Fibroblast of skin of left quadriceps (primary cell): ENCODE data around the gene AMH.

ENCODE experiments used
- DNase-seq, 2 experiments: peaks; one replicate each; pipeline ENCODE4 v3.0.0-alpha.2; 2013; ENCODE audit warnings: low read depth in 2 of 2

AMH gene

GRCh38 chr19:2221250-2221831, 27.8 kb upstream of the AMH start:
- DNase-seq, result no peak

GRCh38 chr19:2221918-2222317, 27.2 kb upstream of the AMH start:
- no peak for DNase-seq

GRCh38 chr19:2223391-2223790, 25.7 kb upstream of the AMH start:
- DNase-seq, result no peak

- DNase-seq, result no peak
These were observed 25.2 kb upstream of the AMH start for GRCh38 chr19:2223959-2224358.

DNA sequence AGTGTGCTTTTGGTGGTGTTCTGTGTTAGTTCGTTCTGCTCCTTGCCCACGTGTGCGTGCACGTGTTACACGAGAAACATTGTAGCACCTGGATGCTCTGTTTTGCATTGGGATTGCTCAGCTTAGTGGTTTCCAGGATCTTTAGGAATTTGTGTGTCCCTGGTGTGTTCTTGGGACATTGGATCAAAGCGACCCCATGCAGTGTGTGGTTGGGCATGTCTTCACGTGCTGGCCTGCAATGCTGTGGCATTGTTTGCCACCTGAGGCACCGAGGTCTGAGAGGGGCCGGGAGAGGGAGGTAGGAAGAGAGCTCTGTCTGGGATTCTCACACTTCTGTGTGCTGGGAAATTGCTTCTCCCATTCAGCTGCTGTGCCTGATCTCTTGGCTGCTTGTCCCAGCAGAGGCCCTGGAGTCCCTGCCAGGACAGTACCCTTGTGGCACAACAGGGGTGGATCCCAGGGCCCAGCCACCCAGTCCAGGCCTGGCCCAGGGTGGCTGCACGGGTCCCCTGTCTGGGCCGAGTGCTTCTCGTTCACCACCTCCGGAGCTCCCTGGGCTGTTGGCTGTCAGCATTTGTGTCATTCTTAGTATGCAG, 24.3 kb upstream of the AMH start:
- no peak for DNase-seq

DNA sequence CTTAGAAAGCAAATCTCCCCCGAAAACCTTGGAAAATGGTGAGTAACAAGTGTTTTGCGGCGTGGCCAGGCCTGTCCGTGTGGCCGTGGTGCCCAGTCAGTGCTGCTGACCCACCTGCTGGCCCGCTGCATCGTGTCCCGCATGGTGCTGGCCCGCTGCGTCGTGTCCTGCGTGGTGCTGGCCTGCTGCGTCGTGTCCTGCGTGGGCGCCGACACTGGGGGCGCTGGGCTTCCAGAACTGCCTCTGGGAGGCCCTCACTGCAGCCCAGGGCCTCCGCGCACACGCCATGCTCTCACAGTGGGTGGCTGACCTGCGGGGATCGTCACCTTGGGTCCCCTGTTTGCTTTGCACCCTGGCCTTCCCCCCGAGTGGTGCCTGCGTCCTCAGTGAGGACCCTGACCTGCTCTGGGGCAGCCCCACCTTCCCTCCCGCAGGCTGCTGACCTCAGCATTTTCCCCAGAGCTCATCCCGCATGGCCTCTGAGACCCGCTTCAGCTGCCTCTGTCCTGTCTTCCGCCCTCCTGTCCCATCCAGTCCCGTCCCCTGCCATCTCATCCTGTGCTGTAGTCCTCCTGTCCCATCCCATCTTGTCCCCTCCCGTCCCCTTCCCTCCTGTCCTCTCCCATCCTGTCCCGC, 23.6 kb upstream of the AMH start:
- DNase-seq, result no peak

DNA sequence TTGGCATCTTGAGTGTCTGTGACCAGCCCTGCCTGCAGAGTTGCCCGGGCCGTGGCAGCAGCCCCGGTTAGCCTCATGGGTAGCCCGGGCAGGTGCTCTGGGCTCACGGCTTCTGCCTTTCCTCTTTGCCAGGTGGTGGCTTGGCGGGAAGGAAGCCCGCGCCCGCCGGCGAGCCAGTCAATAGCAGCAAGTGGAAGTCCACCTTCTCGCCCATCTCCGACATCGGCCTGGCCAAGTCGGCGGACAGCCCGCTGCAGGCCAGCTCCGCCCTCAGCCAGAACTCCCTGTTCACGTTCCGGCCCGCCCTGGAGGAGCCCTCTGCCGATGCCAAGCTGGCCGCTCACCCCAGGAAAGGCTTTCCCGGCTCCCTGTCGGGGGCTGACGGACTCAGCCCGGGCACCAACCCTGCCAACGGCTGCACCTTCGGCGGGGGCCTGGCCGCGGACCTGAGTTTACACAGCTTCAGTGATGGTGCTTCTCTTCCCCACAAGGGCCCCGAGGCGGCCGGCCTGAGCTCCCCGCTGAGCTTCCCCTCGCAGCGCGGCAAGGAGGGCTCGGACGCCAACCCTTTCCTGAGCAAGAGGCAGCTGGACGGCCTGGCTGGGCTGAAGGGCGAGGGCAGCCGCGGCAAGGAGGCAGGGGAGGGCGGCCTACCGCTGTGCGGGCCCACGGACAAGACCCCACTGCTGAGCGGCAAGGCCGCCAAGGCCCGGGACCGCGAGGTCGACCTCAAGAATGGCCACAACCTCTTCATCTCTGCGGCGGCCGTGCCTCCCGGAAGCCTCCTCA, 22.9 kb upstream of the AMH start:
- DNase-seq, result no peak

DNA sequence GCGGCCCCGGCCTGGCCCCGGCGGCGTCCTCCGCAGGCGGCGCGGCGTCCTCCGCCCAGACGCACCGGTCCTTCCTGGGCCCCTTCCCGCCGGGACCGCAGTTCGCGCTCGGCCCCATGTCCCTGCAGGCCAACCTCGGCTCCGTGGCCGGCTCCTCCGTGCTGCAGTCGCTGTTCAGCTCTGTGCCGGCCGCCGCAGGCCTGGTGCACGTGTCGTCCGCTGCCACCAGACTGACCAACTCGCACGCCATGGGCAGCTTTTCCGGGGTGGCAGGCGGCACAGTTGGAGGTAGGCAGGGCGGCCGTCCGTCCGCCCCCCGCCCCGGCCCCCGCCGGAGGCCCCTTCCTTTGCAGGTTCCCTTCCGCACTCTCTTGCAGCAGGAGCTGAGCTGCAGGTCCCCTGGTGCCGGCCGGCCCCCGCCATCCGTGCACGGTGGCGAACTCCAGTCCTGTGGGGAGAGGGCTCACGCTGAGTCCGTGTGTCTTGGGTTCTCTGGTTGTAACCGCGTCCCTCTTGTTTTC, 22.2 kb upstream of the AMH start:
- no peak for DNase-seq

GRCh38 chr19:2227415-2228156, 21.5 kb upstream of the AMH start:
- no peak for DNase-seq

DNA sequence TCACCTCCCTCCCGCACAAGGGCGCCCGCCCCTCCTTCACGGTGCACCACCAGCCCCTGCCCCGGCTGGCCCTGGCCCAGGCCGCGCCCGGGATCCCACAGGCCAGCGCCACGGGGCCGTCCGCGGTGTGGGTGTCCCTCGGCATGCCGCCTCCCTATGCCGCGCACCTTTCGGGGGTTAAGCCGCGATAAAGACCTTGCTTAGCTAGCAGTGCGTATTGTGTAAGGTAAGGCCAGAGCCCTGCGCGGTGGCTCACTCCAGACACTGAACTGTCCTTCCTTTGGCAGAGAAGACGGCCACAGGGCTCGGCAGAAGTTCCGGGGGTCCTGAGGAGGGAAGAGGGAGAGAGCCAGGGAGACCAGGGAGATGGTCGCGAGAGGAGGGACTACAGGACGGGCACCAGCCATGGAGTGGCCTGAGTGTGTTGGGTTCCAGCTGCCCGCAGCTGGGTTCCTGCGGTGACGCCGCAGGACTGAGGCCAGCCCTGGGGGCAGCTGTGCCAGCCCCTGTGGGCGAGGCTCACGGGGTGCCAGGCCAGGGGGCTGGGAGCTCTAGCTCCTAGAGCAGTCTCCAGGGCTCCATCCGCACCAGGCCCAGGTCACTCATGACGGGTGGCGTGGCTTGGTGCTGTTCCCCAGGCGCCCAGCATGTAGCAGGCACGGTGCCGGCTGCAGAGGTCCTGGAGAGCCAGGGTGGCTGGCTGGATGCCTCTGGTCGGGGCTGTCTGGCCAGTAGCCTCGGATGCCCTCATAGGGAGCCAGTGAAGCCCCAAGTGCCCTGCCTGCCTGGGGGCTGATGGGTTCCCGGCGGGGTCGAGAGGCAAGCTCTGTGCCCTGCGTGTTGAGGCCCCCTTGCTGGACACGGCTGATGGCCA, 20.7 kb upstream of the AMH start:
- DNase-seq, result no peak

DNA sequence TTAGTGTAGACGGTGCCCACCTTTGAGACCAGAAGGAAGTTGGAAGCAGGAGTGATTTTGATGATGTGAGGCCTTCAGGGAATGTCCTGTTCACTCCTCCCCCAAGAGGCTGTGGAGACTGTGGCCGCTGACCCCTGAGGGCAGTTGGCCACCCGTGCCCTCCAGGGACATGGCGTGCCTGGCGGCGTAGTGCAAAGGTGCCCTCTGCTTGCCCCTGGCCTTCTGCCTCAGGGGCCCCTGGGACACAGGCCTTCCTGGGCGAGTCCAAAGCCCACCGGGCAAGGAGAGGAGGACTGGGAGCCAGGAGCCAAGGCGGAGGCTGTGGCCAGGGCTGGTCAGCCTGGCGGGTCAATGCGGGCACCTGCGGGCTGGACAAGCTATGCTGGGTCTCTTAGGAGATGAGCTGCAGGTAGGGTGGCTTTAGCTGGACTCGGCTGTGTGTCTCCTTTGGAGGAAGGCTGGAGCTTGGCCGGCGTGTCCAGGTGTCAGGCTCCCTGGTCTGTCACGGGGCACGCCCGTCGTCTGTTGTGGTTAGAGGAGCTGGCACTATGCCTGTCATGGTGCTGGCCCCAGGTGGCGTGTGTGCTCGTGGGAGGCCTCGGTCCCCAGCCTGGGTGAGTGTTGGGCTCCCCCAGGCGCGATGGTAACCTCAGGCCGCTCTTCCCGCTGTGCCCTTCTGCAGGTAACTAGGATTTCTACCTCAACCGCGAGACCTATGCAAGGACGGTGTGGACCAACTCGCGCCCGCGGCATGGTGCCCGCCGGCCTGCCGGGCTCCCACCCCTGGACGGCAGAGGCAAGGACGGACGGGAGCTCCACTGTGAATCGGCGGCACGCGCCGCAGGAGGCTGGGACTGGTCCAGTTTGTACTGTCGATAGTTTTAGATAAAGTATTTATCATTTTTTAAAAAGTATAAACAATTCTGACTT, 19.8 kb upstream of the AMH start:
- no peak for DNase-seq

GRCh38 chr19:2230033-2230531, 19.0 kb upstream of the AMH start:
- DNase-seq, result no peak

- DNase-seq, result no peak
These were observed 18.2 kb upstream of the AMH start for GRCh38 chr19:2230807-2231533.

DNA sequence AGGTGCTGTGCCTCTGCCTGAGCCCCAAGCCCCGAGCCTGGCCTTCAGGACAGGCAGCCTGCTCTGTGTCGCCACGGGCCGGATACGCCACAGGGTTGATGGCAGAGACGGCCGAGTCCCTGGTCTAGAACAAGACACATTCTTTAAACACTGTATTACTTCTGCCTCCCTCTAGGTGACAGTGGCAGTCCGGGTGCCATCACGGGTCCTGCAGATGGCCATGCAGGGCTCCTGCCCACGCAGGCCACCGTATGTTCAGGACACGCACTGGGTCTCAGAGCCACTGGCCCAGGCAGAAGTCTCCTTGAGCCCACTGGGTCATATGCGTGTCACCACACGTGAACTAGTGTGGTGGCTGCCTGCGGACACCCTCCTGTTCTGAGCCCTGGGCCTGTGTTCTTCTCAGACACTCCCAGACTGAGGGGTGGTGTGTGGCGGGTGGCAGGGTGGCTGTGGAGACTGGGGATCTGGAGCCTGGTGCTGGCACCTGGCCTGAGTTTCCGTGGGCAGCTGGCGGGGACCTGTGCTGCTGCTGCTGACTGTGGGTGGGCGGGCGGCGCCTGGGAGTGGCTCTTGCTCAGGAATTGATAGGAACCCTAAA, 17.4 kb upstream of the AMH start:
- no peak for DNase-seq

- DNase-seq, result no peak
These were observed 16.6 kb upstream of the AMH start for GRCh38 chr19:2232286-2233151.

DNA sequence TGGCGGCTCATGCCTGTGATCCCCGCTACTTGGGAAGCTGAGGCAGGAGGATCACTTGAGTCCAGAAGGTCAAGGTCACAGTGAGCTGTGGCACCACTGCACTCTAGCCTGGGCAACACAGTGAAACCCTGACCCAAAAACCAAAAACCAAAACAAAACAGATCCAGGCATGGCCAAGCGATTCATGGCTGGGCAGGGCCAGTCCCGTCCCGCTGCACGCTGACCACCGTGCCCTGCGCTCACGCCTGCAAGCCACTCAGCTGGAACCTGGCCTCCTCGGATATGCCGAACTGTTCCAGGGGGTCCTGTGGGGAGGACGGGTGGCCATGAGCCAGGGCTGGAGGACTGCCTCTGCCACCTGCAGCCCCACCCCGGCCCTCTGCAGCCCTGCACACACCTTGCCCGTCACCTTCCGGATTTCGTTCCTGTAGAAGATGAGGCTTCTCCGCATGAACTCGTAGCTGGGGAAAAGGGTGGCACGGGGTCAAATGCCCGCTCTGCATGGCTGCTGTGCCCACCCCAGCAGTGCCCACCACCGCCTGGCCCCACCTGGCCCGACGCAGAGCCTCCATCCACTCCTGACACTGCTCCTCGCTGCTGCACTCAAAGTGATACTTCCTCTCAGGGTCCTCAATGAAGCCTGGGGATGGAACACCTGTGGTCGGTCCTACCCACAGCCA, 15.4 kb upstream of the AMH start:
- no peak for DNase-seq

GRCh38 chr19:2234996-2235380, 14.1 kb upstream of the AMH start:
- DNase-seq, result no peak
